Esophagus squamous epithelium (tissue), 5 donors: Measurements from ENCODE around the gene SLC25A45. TPM values are rescaled to one million over a fixed set of nuclear protein-coding genes. Genes with fewer than 3 reads are reported as not detected.
A peak's percentile ranks its signal among the peaks of the same experiment; 100 is the strongest.

ENCODE experiments used
- DNase-seq: peaks from one replicate; lab custom pipeline; 2025; lab: John Stamatoyannopoulos, UW
- H3K27ac ChIP-seq, 4 donors: fragments of 200-600 bp; sonication (generic); one replicate each; pipeline ENCODE4 v1.5.1; 2016 to 2019; ENCODE audit warnings: mild to moderate bottlenecking in 1 of 4
- H3K27me3 ChIP-seq, 4 donors: fragments of 200-600 bp; sonication (generic); 1 replicate in 3 of 4; 2 replicates in 1 of 4; pipeline versions ENCODE4 v1.5.1 to v1.6.0; 2017 to 2021; ENCODE audit warnings: antibody characterized with exemption in 1 of 4
- H3K36me3 ChIP-seq, 3 donors: fragments of 200-600 bp; sonication (generic); one replicate each; pipeline ENCODE4 v1.5.1; 2016 to 2019
- H3K4me1 ChIP-seq, 3 donors: fragments of 200-600 bp; sonication (generic); one replicate each; pipeline ENCODE4 v1.5.1; 2017 to 2019
- H3K4me3 ChIP-seq, 4 donors: fragments of 200-600 bp; sonication (generic); 1 replicate in 3 of 4; 2 replicates in 1 of 4; pipeline ENCODE4 v1.5.1; 2016 to 2019; ENCODE audit warnings: mild to moderate bottlenecking in 2 of 4, moderate library complexity in 1 of 4
- H3K9me3 ChIP-seq, 3 donors: fragments of 200-600 bp; sonication (generic); one replicate each; pipeline ENCODE4 v1.5.1; 2016 to 2019
- CTCF ChIP-seq, 6 experiments: fragments of 450-650 bp in 4 of 6; fragments of 200-600 bp in 2 of 6; sonication (generic) in 2 of 6; IDR thresholded peaks; one replicate each; pipeline ENCODE4 v1.5.1; 2016 to 2019; ENCODE audit warnings: antibody characterized with exemption in 6 of 6, mild to moderate bottlenecking in 4 of 6, moderate library complexity in 4 of 6
- POLR2A ChIP-seq, 4 donors: fragments of 450-650 bp; IDR thresholded peaks; one replicate each; pipeline ENCODE4 v1.6.1; 2017; ENCODE audit warnings: antibody characterized with exemption in 4 of 4, mild to moderate bottlenecking in 4 of 4, moderate library complexity in 3 of 4
- WGBS, 2 donors: methylation state at CpG; one replicate each; pipeline ENCODE4 v1.1.5; 2018; 5-methylcytosine and 5-hydroxymethylcytosine counted together
- intact Hi-C: fragments of 100-400 bp; cut with DNase I; formaldehyde crosslinking; loops from one replicate; pipeline ENCODE4 v1.15.0; 2022
- total RNA-seq, 4 donors: library from RNA; depleted of rRNA; stranded (reverse); fragments of >200 nt; gene quantifications; one replicate each; pipeline ENCODE4 v1.1.0, GENCODE V29; 2016
- donor health status: DM: yes; HTN: yes; CAD: no.

SLC25A45 gene
- total RNA-seq, 4 donors from 2014 or later = 1.9 to 7.7 (median 4.0) TPM

GRCh38 chr11:65429068-65429681 lies 46.7 kb upstream of the SLC25A45 start:
- Histone ChIP-seq H3K36me3 (peaks cover 0 to 61% (median 27%) of the 10 kb centered on the region in 3 donors), H3K9me3 (no peaks in the 10 kb centered on the region), H3K27ac (peak overlapping the region; percentile 83 to 100 (median 100)), H3K4me1 (peaks cover 7 to 80% (median 48%) of the 10 kb centered on the region in 3 donors), H3K27me3 (no peaks in the 10 kb centered on the region), H3K4me3 (peak overlapping the region in 3 of 4 donors; percentile 78 to 95 (median 89))
- intact Hi-C loops = loop anchor here (10.0 kb wide), 1 partner anchor 46 kb away; no protein-coding TSS in a partner anchor
- TF ChIP-seq POLR2A (IDR thresholded peaks at IDR 0.05) (peak in 3 of 4 donors; percentile 3 to 35 (median 21)), CTCF (IDR thresholded peaks at IDR 0.05) (no peak)
- 2% methylated on average over 9 of the region's 9 CpGs for WGBS, 2 donors
- no peak for DNase-seq

- Histone ChIP-seq H3K36me3 (peaks cover 0 to 61% (median 30%) of the 10 kb centered on the region in 3 donors), H3K4me1 (peaks cover 5 to 74% (median 43%) of the 10 kb centered on the region in 3 donors), H3K27me3 (no peaks in the 10 kb centered on the region), H3K9me3 (no peaks in the 10 kb centered on the region), H3K4me3 (peak overlapping the region; percentile 69 to 95 (median 84)), H3K27ac (peak overlapping the region; percentile 99 to 100 (median 100))
- intact Hi-C loops = loop anchor here (10.0 kb wide), 1 partner anchor 46 kb away; no protein-coding TSS in a partner anchor
- 2 to 6% methylated on average over 5 of the region's 5 CpGs for WGBS, 2 donors
- TF ChIP-seq CTCF (IDR thresholded peaks at IDR 0.05) = no peak
- peak in 2 of 4 donors; percentile 7 to 59 for TF ChIP-seq POLR2A (IDR thresholded peaks at IDR 0.05)
- DNase-seq = no peak
These were observed 46.2 kb upstream of the SLC25A45 start for GRCh38 chr11:65428578-65429067.

- intact Hi-C loops = loop anchor here (10.0 kb wide), 1 partner anchor 47 kb away; no protein-coding TSS in a partner anchor
- TF ChIP-seq CTCF (IDR thresholded peaks at IDR 0.05) (no peak), POLR2A (IDR thresholded peaks at IDR 0.05) (peak in 3 of 4 donors; percentile 7 to 53 (median 26))
- Histone ChIP-seq H3K4me3 (peak overlapping the region; percentile 69 to 95 (median 84)), H3K27me3 (no peaks in the 10 kb centered on the region), H3K27ac (peak overlapping the region; percentile 99 to 100 (median 100)), H3K9me3 (no peaks in the 10 kb centered on the region), H3K36me3 (peaks cover 0 to 57% (median 37%) of the 10 kb centered on the region in 3 donors), H3K4me1 (peaks cover 5 to 68% (median 36%) of the 10 kb centered on the region in 3 donors)
- WGBS, 2 donors = 5 to 12% methylated on average over 10 to 11 of the region's 11 CpGs
- no peak for DNase-seq
These were observed 45.5 kb upstream of the SLC25A45 start for GRCh38 chr11:65427691-65428577.

GRCh38 chr11:65426839-65427690 lies 44.6 kb upstream of the SLC25A45 start:
- TF ChIP-seq POLR2A (IDR thresholded peaks at IDR 0.05) (peak in 3 of 4 donors; percentile 59 to 74 (median 59)), CTCF (IDR thresholded peaks at IDR 0.05) (no peak)
- DNase-seq = no peak
- Histone ChIP-seq H3K36me3 (peaks cover 0 to 50% (median 38%) of the 10 kb centered on the region in 3 donors), H3K27ac (peak overlapping the region; percentile 99 to 100 (median 100)), H3K4me1 (peaks cover 5 to 59% (median 31%) of the 10 kb centered on the region in 3 donors), H3K9me3 (no peaks in the 10 kb centered on the region), H3K27me3 (no peaks in the 10 kb centered on the region), H3K4me3 (peak overlapping the region; percentile 69 to 95 (median 84))
- 3 to 5% methylated on average over 7 to 10 of the region's 10 CpGs for WGBS, 2 donors
- intact Hi-C loops = loop anchor here (10.0 kb wide), 1 partner anchor 48 kb away; no protein-coding TSS in a partner anchor
